Activated gamma-delta T cell treated with anti-CD3 and anti-CD28 coated beads, Interleukin-2, amount 50 U/mL, for 16 hours (primary cell): Measurements from ENCODE around the gene GSTM3.
"Not testable (repeated sequence)": the region's sequence is repeated elsewhere in the genome, so short reads cannot be mapped to it uniquely, and the experiment has no call there.

ENCODE experiments used
- DNase-seq: peaks from one replicate; pipeline ENCODE4 v3.0.0-alpha.2; 2020; ENCODE audit warnings: low read depth

GSTM3 gene

GRCh38 chr1:109726728-109727373 lies 14.0 kb downstream of the GSTM3 start:
- DNase-seq = no peak

- DNase-seq = no peak
Measured at GRCh38 chr1:109726007-109726406, 14.8 kb downstream of the GSTM3 start.

- DNase-seq = no peak
Measured at GRCh38 chr1:109725510-109725909, 15.3 kb downstream of the GSTM3 start.

GRCh38 chr1:109724933-109725332 lies 15.9 kb downstream of the GSTM3 start:
- DNase-seq = no peak

GRCh38 chr1:109722908-109723691 lies 17.7 kb downstream of the GSTM3 start:
- DNase-seq = no peak

- DNase-seq = no peak
Measured at GRCh38 chr1:109721971-109722370, 18.9 kb downstream of the GSTM3 start.

- no peak for DNase-seq
Measured at GRCh38 chr1:109721042-109721441, 19.8 kb downstream of the GSTM3 start.

- no peak for DNase-seq
Measured at GRCh38 chr1:109719337-109719837, 21.5 kb downstream of the GSTM3 start.

- no peak for DNase-seq
Measured at GRCh38 chr1:109718495-109718894, 22.3 kb downstream of the GSTM3 start.

- no peak for DNase-seq
Measured at GRCh38 chr1:109717729-109718128, 23.1 kb downstream of the GSTM3 start.

GRCh38 chr1:109716570-109717090 lies 24.2 kb downstream of the GSTM3 start:
- DNase-seq = no peak

- DNase-seq = no peak
Measured at GRCh38 chr1:109716121-109716520, 24.7 kb downstream of the GSTM3 start.

- DNase-seq = no peak
Measured at GRCh38 chr1:109714661-109715372, 26.0 kb downstream of the GSTM3 start.

- DNase-seq = no peak
Measured at GRCh38 chr1:109713636-109714035, 27.2 kb downstream of the GSTM3 start.

- DNase-seq = no peak
Measured at GRCh38 chr1:109712321-109712864, 28.4 kb downstream of the GSTM3 start.

- DNase-seq = not testable (repeated sequence)
Measured at GRCh38 chr1:109711593-109712320, 29.1 kb downstream of the GSTM3 start, which contains the start of gene GSTM5. Gene GSTM5, plus strand, starts transcription at chr1:109712251. Its CDS starts 62 bp downstream, at chr1:109712313.

GRCh38 chr1:109709822-109710221 lies 31.0 kb downstream of the GSTM3 start:
- DNase-seq = not testable (repeated sequence)

GRCh38 chr1:109708949-109709348 lies 31.9 kb downstream of the GSTM3 start:
- DNase-seq = not testable (repeated sequence)

- no peak for DNase-seq
Measured at GRCh38 chr1:109705411-109705810, 35.4 kb downstream of the GSTM3 start.

GRCh38 chr1:109704173-109704572 lies 36.7 kb downstream of the GSTM3 start:
- no peak for DNase-seq

- not testable (repeated sequence) for DNase-seq
Measured at GRCh38 chr1:109702940-109703339, 37.9 kb downstream of the GSTM3 start.
